Duodenal mucosa (tissue), 2 donors: ENCODE measurements around the gene TSPAN14.

Source experiments
- H3K27ac ChIP-seq: one replicate; pipeline ENCODE4 v1.7.0; 2013; ENCODE audit warnings: low read depth, low read length
- H3K27me3 ChIP-seq, 2 donors: one replicate each; pipeline ENCODE4 v1.7.0; 2013; ENCODE audit warnings: low read length in 2 of 2, control low read depth in 1 of 2; ENCODE audit not compliant: insufficient read depth in 2 of 2, control insufficient read depth in 1 of 2
- H3K36me3 ChIP-seq, 2 donors: one replicate each; pipeline ENCODE4 v1.7.0; 2013; ENCODE audit warnings: low read length in 2 of 2, control low read depth in 1 of 2; ENCODE audit not compliant: insufficient read depth in 2 of 2, control insufficient read depth in 1 of 2
- H3K4me1 ChIP-seq, 2 donors: one replicate each; pipeline ENCODE4 v1.7.0; 2013; ENCODE audit warnings: low read length in 2 of 2, control low read depth in 1 of 2; ENCODE audit not compliant: insufficient read depth in 2 of 2, control insufficient read depth in 1 of 2
- H3K4me3 ChIP-seq, 2 donors: one replicate each; pipeline ENCODE4 v1.7.0; 2013; ENCODE audit warnings: low read length in 2 of 2, low read depth in 1 of 2
- H3K9ac ChIP-seq, 2 donors: one replicate each; pipeline ENCODE4 v1.7.0; 2013; ENCODE audit warnings: low read length in 2 of 2, low read depth in 1 of 2
- H3K9me3 ChIP-seq, 2 donors: one replicate each; pipeline ENCODE4 v1.7.0; 2013; ENCODE audit warnings: low read length in 2 of 2, control low read depth in 1 of 2; ENCODE audit not compliant: control insufficient read depth in 1 of 2

The TSPAN14 gene

DNA sequence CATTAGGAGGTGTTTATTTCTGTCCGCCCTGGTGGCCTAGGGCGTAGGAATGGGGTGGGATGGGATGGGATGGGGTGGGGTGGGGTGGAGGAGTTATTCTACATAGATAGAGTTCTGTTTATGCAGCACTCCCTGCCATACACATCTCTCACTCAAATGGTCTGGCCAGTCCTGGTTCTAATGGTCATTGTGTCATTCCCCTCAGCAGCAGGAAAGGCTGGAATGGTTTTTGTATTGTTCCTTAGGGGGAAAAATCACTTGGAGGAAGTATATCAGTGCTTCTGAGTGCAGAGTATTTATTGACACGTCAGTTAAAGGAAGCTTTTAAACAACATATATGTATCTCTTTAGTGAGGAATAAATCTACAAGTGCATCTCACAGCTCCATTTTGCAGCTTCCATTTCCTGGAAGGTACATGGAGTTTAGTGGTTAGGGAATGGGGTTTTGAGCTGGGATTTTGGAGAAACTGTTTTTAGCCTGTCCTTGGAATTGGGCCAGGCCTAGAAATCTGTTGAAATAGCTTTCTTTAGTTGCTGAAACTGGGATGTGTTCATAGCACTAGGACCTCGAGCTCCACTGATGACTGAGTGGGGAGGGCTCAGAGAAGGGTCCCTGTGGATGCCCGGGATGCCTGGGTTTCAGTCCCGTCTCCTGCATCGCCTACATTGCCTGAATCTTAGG lies 8.3 kb downstream of the TSPAN14 start:
- no peak overlapping the region for H3K9ac ChIP-seq
- no peak overlapping the region for H3K4me3 ChIP-seq
- H3K27me3 ChIP-seq, result no peaks in the 10 kb centered on the region
- H3K4me1 ChIP-seq, result peaks cover 80 to 96% of the 10 kb centered on the region in 2 donors
- H3K9me3 ChIP-seq, result no peaks in the 10 kb centered on the region
- no peak overlapping the region for H3K27ac ChIP-seq
- H3K36me3 ChIP-seq, result no peaks in the 10 kb centered on the region

DNA sequence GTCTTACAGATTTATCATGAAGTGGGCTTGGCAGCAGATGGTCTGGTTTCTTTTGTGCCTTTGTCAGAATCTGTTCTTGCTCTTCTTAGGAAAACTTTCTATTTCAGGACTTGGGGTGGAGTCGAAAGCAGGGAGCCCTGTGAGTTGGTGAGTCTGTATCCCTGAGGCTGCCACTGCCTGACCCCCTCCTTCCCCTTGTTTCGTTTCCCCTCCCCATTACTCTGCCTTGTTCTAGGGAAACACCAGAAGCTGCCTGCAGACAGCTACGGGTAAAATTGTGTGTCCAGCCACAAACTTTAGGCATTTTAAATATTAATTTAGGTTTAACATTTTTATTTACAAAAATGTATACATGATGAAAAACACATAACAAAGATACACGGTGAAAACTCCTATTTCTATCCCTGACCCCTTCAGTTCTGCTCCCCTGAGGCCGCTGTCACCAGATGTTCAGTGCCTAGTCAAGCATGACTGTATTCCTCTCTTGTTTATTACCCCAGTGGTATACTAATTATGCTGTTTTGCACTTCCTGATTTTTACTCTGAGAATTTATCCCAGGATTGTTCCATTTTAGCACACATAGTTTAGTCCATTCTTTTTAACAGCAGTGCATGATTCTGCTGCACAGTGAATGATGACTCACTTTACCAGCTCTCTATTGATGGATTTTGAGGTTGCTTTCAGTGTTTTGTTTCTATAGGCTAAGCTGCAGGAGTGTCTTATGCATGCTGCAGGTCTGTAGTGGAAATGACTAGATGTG lies 9.1 kb downstream of the TSPAN14 start:
- Histone ChIP-seq H3K4me1 (peaks cover 74 to 96% of the 10 kb centered on the region in 2 donors), H3K36me3 (no peaks in the 10 kb centered on the region), H3K9me3 (no peaks in the 10 kb centered on the region), H3K27me3 (no peaks in the 10 kb centered on the region), H3K9ac (no peak overlapping the region), H3K4me3 (no peak overlapping the region), H3K27ac (no peak overlapping the region)

DNA sequence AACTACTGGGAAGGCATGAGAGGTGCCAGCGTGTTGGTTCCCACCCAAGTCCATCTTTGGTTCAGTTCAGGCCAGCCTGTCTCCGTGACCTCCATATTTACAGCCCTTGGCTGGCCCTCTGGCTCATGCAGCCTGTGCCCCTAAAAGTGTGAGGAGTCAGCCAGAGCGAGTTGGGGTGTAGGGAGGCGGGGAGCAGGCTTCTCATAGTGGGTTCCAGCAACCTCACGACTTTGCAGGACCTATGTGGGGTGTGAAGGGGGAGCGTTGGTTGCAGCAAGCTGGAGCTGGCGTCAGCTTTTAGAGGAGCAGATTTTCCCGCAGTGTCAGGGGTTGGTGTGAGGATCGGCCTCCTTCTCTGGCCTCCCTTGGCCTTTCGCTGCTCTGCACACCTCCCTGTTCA lies 9.8 kb downstream of the TSPAN14 start:
- H3K36me3 ChIP-seq, result no peaks in the 10 kb centered on the region
- peak overlapping the region in 1 of 2 donors; percentile 15 for H3K9ac ChIP-seq
- no peak overlapping the region for H3K27ac ChIP-seq
- H3K27me3 ChIP-seq, result no peaks in the 10 kb centered on the region
- H3K4me3 ChIP-seq, result no peak overlapping the region
- no peaks in the 10 kb centered on the region for H3K9me3 ChIP-seq
- H3K4me1 ChIP-seq, result peaks cover 74 to 96% of the 10 kb centered on the region in 2 donors

GRCh38 chr10:80464557-80465450 lies 10.7 kb downstream of the TSPAN14 start:
- H3K27me3 ChIP-seq, result no peaks in the 10 kb centered on the region
- no peaks in the 10 kb centered on the region for H3K9me3 ChIP-seq
- peak overlapping the region; percentile 15 to 27 for H3K9ac ChIP-seq
- H3K4me1 ChIP-seq, result peaks cover 71 to 96% of the 10 kb centered on the region in 2 donors
- H3K27ac ChIP-seq, result peak overlapping the region; percentile 48
- H3K36me3 ChIP-seq, result peaks cover 0 to 5% of the 10 kb centered on the region in 2 donors
- no peak overlapping the region for H3K4me3 ChIP-seq

GRCh38 chr10:80465451-80465835 lies 11.3 kb downstream of the TSPAN14 start:
- Histone ChIP-seq H3K27me3 (no peaks in the 10 kb centered on the region), H3K4me3 (no peak overlapping the region), H3K36me3 (peaks cover 1 to 5% of the 10 kb centered on the region in 2 donors), H3K27ac (peak overlapping the region; percentile 48), H3K9me3 (no peaks in the 10 kb centered on the region), H3K4me1 (peaks cover 65 to 90% of the 10 kb centered on the region in 2 donors), H3K9ac (peak overlapping the region; percentile 15 to 27)

- Histone ChIP-seq H3K9ac (peak overlapping the region in 1 of 2 donors; percentile 15), H3K27me3 (no peaks in the 10 kb centered on the region), H3K4me3 (no peak overlapping the region), H3K27ac (peak overlapping the region; percentile 48), H3K9me3 (no peaks in the 10 kb centered on the region), H3K4me1 (peaks cover 62 to 89% of the 10 kb centered on the region in 2 donors), H3K36me3 (peaks cover 5 to 7% of the 10 kb centered on the region in 2 donors)
These were observed 11.9 kb downstream of the TSPAN14 start for GRCh38 chr10:80465839-80466590.

GRCh38 chr10:80466724-80467326 lies 12.7 kb downstream of the TSPAN14 start:
- Histone ChIP-seq H3K9ac (no peak overlapping the region), H3K4me1 (peaks cover 57 to 89% of the 10 kb centered on the region in 2 donors), H3K27me3 (no peaks in the 10 kb centered on the region), H3K27ac (no peak overlapping the region), H3K36me3 (peaks cover 5 to 7% of the 10 kb centered on the region in 2 donors), H3K4me3 (no peak overlapping the region), H3K9me3 (no peaks in the 10 kb centered on the region)

- Histone ChIP-seq H3K27ac (no peak overlapping the region), H3K4me1 (peaks cover 54 to 91% of the 10 kb centered on the region in 2 donors), H3K9ac (peak overlapping the region in 1 of 2 donors; percentile 14), H3K9me3 (no peaks in the 10 kb centered on the region), H3K27me3 (no peaks in the 10 kb centered on the region), H3K36me3 (peaks cover 8 to 12% of the 10 kb centered on the region in 2 donors), H3K4me3 (no peak overlapping the region)
These were observed 13.9 kb downstream of the TSPAN14 start for GRCh38 chr10:80468002-80468401.

GRCh38 chr10:80468806-80469421 lies 14.8 kb downstream of the TSPAN14 start:
- H3K27ac ChIP-seq, result no peak overlapping the region
- H3K36me3 ChIP-seq, result peaks cover 14 to 15% of the 10 kb centered on the region in 2 donors
- H3K4me3 ChIP-seq, result no peak overlapping the region
- H3K9ac ChIP-seq, result peak overlapping the region in 1 of 2 donors; percentile 7
- H3K27me3 ChIP-seq, result no peaks in the 10 kb centered on the region
- H3K9me3 ChIP-seq, result no peaks in the 10 kb centered on the region
- peaks cover 50 to 89% of the 10 kb centered on the region in 2 donors for H3K4me1 ChIP-seq
